ENCODE data around the gene KAT6B.
A peak's percentile ranks its signal among the peaks of the same experiment; 100 is the strongest.

KAT6B gene

GRCh38 chr10:75013522-75013921 is 187.1 kb downstream of the KAT6B start:
- DNase-seq (ENCODE audit: low read depth in 2 of 2) = no peak

- DNase-seq (ENCODE audit: low read depth in 2 of 2) = no peak
These were observed 188.3 kb downstream of the KAT6B start for GRCh38 chr10:75014516-75015230.

- DNase-seq (ENCODE audit: low read depth in 2 of 2) = no peak
These were observed 189.0 kb downstream of the KAT6B start for GRCh38 chr10:75015442-75015841.

DNA sequence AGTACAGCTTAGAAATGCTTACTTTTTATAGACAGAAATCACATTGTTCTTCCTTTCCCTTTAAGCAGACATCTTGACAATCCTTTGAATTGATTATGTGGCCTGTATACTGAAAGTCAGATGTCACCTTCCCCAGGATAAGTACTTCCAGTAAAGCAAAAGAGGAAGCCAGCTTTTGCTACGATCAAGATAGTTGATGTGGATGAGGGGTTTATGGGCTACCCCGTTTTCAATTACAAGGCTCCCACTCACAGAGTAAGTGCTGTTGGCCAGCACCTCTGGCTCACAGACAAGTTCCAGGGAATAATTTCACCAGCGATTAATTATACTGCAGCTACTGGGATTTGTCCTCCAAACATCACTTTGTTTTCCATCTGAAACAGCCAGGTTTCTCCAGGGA is 189.9 kb downstream of the KAT6B start:
- DNase-seq (ENCODE audit: low read depth in 2 of 2) = no peak

DNA sequence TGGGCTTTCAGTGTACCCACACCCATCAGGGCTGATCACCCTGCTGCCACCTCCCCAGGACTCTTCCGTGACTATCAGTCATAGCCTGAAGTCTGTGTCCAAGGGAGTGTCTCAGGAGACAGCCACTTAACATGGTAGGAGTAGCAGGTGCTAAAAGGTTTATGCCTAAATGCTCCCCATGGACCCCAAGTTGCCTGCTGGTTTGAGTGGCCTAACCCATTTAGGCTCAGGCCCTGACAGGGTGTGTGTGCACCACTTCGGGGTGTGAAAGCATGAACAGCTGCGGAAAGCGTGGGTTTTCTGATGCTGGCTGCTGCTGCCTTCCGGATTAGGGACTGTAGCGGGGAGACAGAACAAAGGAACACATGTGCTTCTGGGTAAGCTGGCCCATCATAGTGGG is 191.9 kb downstream of the KAT6B start:
- no peak for DNase-seq (ENCODE audit: low read depth in 2 of 2)

GRCh38 chr10:75018686-75019307 is 192.4 kb downstream of the KAT6B start:
- no peak for DNase-seq (ENCODE audit: low read depth in 2 of 2)

DNA sequence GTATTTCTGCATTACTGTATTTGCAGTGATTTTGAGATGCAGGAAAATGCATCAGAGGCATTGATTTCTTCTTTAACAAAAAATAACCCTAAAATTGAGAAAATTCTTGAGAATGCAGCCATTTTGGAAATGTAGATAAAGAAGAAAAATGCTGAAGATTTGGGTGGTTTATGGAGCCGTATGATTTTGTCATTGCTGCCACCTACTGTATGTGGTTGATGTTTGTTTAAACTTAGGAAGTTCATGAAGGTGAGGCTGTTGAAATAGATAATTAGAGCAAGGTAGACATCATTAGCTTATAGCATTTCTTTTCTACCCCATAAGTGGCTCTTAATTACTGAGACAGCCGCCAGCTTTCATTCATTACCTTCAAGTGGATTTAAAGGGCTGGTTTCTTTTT is 193.0 kb downstream of the KAT6B start:
- DNase-seq (ENCODE audit: low read depth in 2 of 2) = no peak

GRCh38 chr10:75020168-75020567 is 193.8 kb downstream of the KAT6B start:
- no peak for DNase-seq (ENCODE audit: low read depth in 2 of 2)

- DNase-seq (ENCODE audit: low read depth in 2 of 2) = no peak
These were observed 195.2 kb downstream of the KAT6B start for GRCh38 chr10:75021379-75022249.

- no peak for DNase-seq (ENCODE audit: low read depth in 2 of 2)
These were observed 196.7 kb downstream of the KAT6B start for GRCh38 chr10:75023074-75023473.

DNA sequence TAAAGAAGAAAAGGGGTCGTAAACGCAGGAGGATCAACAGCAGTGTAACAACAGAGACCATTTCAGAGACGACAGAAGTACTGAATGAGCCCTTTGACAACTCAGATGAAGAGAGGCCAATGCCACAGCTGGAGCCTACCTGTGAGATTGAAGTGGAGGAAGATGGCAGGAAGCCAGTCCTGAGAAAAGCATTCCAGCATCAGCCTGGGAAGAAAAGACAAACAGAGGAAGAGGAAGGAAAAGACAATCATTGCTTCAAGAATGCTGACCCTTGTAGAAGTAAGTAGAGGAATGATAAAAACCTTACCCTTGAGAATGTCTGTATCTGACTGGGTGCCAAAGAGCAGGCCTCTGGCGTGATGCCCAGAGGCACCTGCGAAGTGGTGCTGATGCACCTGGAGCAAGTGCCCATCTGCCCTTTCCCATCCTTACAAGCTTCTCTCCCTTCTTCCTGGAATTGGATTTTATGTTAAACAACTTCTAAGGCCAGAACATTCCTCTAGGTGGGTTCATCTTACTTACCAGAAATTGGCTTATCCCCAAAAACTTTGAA is 198.6 kb downstream of the KAT6B start:
- no peak for DNase-seq (ENCODE audit: low read depth in 2 of 2)

- no peak for DNase-seq (ENCODE audit: low read depth in 2 of 2)
These were observed 201.6 kb downstream of the KAT6B start for GRCh38 chr10:75028049-75028448.

GRCh38 chr10:75028748-75029147 is 202.3 kb downstream of the KAT6B start:
- DNase-seq (ENCODE audit: low read depth in 2 of 2) = no peak

DNA sequence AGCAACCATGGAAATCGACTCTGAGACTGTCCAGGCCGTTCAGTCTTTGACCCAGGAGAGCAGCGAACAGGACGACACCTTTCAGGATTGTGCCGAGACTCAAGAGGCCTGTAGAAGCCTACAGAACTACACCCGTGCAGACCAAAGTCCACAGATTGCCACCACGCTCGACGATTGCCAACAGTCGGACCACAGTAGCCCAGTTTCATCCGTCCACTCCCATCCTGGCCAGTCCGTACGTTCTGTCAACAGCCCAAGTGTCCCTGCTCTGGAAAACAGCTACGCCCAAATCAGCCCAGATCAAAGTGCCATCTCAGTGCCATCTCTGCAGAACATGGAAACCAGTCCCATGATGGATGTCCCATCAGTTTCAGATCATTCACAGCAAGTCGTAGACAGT is 203.0 kb downstream of the KAT6B start:
- DNase-seq (ENCODE audit: low read depth in 2 of 2) = no peak

GRCh38 chr10:75029857-75030256 is 203.5 kb downstream of the KAT6B start:
- DNase-seq (ENCODE audit: low read depth in 2 of 2) = no peak

GRCh38 chr10:75030371-75030770 is 204.0 kb downstream of the KAT6B start:
- no peak for DNase-seq (ENCODE audit: low read depth in 2 of 2)

DNA sequence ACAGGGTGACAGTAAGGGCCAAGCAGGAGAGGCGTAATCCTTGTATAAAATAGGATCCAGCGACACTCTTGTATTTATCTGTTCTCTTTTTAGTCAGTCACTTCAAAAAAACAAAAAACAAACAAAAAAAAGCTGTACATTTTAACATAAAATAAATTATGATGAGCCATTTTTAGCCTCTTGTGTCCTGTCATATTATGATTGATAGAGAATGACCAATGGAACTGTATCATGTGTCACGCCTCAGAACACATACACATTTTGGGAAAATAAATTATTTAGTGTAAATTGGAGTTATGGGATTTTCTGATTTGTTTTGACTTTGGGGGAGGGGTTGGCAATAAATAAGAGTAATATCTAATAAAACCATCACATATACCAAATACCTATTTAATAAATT is 205.7 kb downstream of the KAT6B start:
- DNase-seq (ENCODE audit: low read depth in 2 of 2) = no peak

DNA sequence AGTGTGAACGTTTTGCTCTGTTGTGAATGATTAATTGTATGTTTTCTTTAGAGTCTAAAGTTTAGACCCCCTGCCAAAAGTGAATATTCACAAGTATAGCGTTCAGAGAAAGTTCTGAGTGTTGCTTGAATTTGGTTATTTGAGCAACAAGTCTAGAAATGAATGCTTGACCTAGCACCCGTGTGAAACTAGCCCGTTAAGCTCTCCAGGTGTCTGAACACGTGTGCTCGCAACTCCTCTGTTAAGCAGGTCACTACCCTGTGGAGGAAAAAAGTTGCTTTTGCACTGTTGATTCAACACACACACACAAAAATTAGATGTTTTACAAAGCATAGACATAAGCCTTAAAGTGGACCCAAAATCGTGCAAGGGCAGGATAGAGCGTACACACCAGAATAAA is 206.4 kb downstream of the KAT6B start:
- no peak for DNase-seq (ENCODE audit: low read depth in 2 of 2)

GRCh38 chr10:75033399-75034130 is 207.2 kb downstream of the KAT6B start:
- no peak for DNase-seq (ENCODE audit: low read depth in 2 of 2)

DNA sequence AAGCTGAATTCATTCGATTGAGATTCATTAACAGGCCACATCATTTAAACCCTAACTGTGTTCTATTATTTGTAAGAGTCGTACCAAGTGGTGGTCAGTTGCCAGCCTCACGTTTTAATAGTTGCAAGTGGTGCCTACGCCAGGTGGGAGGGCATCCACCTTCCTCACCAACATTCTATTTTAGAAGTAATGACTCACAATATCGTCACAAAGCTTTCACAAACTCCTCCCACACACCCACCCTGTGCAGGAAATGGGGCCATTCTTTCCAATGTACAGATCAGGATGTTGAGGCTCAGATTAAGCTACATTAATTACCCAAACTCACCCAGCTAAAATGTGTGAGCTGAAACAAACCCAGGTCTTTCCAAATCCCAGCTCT is 207.7 kb downstream of the KAT6B start:
- DNase-seq (ENCODE audit: low read depth in 2 of 2) = peak in 1 of 2 donors; percentile 44

DNA sequence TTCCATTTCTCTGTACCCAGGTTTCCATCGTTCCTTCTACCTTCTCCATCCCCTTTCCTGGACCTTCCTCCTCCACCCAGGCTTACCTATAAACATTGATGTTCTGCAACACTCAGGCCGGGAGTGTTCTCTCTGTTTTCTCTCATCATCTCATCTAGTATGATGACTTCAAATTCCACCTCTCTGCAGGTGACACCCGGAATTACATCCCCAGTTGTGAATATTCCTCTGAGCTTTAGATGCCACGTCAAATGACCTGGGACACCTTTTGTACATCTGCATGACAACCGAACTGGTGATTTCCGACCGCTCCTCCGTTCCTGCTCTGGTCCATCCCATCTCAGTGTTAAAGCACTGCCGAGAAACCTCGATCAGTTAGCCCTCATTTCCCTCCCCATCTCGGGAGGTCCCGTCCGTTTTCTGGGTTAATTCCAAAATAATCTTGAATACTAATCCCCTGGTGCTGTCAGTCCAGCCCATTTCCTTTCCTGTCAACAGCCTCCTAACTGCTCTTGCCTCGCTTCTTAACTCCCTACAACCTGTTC is 208.4 kb downstream of the KAT6B start:
- DNase-seq (ENCODE audit: low read depth in 2 of 2) = no peak
